Kidney (tissue), 14 donors: Measurements from ENCODE around the gene ANKRD60. TPM values are rescaled to one million over a fixed set of nuclear protein-coding genes. Genes with fewer than 3 reads are reported as not detected.

Experiments used
- DNase-seq, 5 donors: peaks; one replicate each; pipeline ENCODE4 v3.0.0-alpha.2; 2013 to 2020
- FAIRE-seq: peaks from 2 replicates; lab custom pipeline; 2012; peaks lifted over from hg19 to GRCh38; lab: Jason Lieb, UNC
- H3K27ac ChIP-seq, 2 donors: one replicate each; pipeline ENCODE4 v1.7.0; 2013; ENCODE audit warnings: low read depth in 2 of 2, low read length in 2 of 2, inconsistent platforms in 1 of 2
- H3K27me3 ChIP-seq: one replicate; pipeline ENCODE4 v1.7.1; 2013; ENCODE audit warnings: low read length, inconsistent platforms; ENCODE audit not compliant: control insufficient read depth, insufficient read depth
- H3K36me3 ChIP-seq, 3 donors: one replicate each; pipeline versions ENCODE4 v1.7.0 to v1.7.1; 2013; ENCODE audit warnings: low read length in 3 of 3, control low read depth in 1 of 3, inconsistent platforms in 1 of 3; ENCODE audit not compliant: insufficient read depth in 3 of 3, control insufficient read depth in 2 of 3
- H3K4me1 ChIP-seq, 3 donors: one replicate each; pipeline versions ENCODE4 v1.7.0 to v1.7.1; 2013; ENCODE audit warnings: low read length in 3 of 3, inconsistent platforms in 1 of 3, low read depth in 1 of 3; ENCODE audit not compliant: control insufficient read depth in 2 of 3, insufficient read depth in 2 of 3
- H3K4me3 ChIP-seq, 3 donors: one replicate each; pipeline versions ENCODE4 v1.7.0 to v1.8.1; 2013; ENCODE audit warnings: low read length in 3 of 3, control low read depth in 1 of 3, inconsistent platforms in 1 of 3
- H3K9ac ChIP-seq, 3 donors: one replicate each; pipeline versions ENCODE4 v1.7.0 to v1.7.1; 2013; ENCODE audit warnings: low read length in 3 of 3, control low read depth in 1 of 3, inconsistent platforms in 1 of 3
- H3K9me3 ChIP-seq, 3 donors: one replicate each; pipeline versions ENCODE4 v1.7.0 to v1.7.1; 2013; ENCODE audit warnings: low read length in 3 of 3, control low read depth in 1 of 3, inconsistent platforms in 1 of 3; ENCODE audit not compliant: control insufficient read depth in 2 of 3, insufficient read depth in 1 of 3
- CTCF ChIP-seq: IDR thresholded peaks from 3 replicates; pipeline ENCODE4 v1.5.1; 2012; ENCODE audit warnings: mild to moderate bottlenecking, moderate library complexity, borderline replicate concordance; ENCODE audit not compliant: insufficient read depth; ENCODE audit errors: extremely low read depth
- intact Hi-C: fragments of 100-400 bp; cut with DNase I; formaldehyde crosslinking; loops from one replicate; pipeline ENCODE4 v1.11.1; 2022
- polyA plus RNA-seq: library from polyadenylated mRNA; stranded (reverse); fragments of 350-450 nt; fragmentation: Illumina TruSeq; extraction: RNeasy Lipid Tissue Mini Kit (QIAGEN cat#74804); gene quantifications from one replicate; pipeline ENCODE4 v1.2.3, GENCODE V29; 2014; ENCODE audit warnings: low read depth, low replicate concordance; ENCODE audit not compliant: insufficient read depth
- total RNA-seq: library from RNA; stranded (reverse); fragmentation: NEBNext Ultra II Directional; extraction: Animal tissue kit (Norgen Biotek cat#: 25700); gene quantifications from one replicate; pipeline ENCODE4 v1.2.1, GENCODE V29; 2021
- donor health status: control.
- donor health status: control.
- donor health status: control.
- donor health status: control.
- donor health status: control.
- donor health status: DM: yes; HTN: yes; CAD: no.
- donor health status: Normal renal cell carcinoma (clear cell type).

Gene ANKRD60
- total and polyA plus RNA-seq, 2 donors from 2014 or later, result not detected

- DNase-seq, result no peak
- no peaks in the 10 kb centered on the region for H3K9me3 ChIP-seq
- H3K27ac ChIP-seq, result no peak overlapping the region
- H3K4me1 ChIP-seq, result peaks cover 0 to 2% (median 0%) of the 10 kb centered on the region in 3 donors
- H3K27me3 ChIP-seq, result no peaks in the 10 kb centered on the region
- no peak overlapping the region for H3K4me3 ChIP-seq
- H3K9ac ChIP-seq, result no peak overlapping the region
- H3K36me3 ChIP-seq, result peaks cover 0 to 40% (median 6%) of the 10 kb centered on the region in 3 donors
- no peak for TF ChIP-seq CTCF
- intact Hi-C loops, result no loop called here
- FAIRE-seq, result no peak
Observed at GRCh38 chr20:58268421-58268821, 40.0 kb upstream of the ANKRD60 start.

GRCh38 chr20:58267389-58268215 is 39.1 kb upstream of the ANKRD60 start:
- Histone ChIP-seq H3K9ac (no peak overlapping the region), H3K27ac (no peak overlapping the region), H3K9me3 (no peaks in the 10 kb centered on the region), H3K4me3 (no peak overlapping the region), H3K27me3 (no peaks in the 10 kb centered on the region), H3K36me3 (peaks cover 0 to 40% (median 6%) of the 10 kb centered on the region in 3 donors), H3K4me1 (peaks cover 0 to 2% (median 0%) of the 10 kb centered on the region in 3 donors)
- no peak for DNase-seq
- intact Hi-C loops, result no loop called here
- TF ChIP-seq CTCF, result no peak
- FAIRE-seq, result no peak

- Histone ChIP-seq H3K9ac (no peak overlapping the region), H3K27ac (no peak overlapping the region), H3K27me3 (no peaks in the 10 kb centered on the region), H3K36me3 (peaks cover 0 to 36% (median 8%) of the 10 kb centered on the region in 3 donors), H3K4me1 (peaks cover 0 to 2% (median 0%) of the 10 kb centered on the region in 3 donors), H3K9me3 (no peaks in the 10 kb centered on the region), H3K4me3 (no peak overlapping the region)
- DNase-seq (no peak), FAIRE-seq (no peak)
- TF ChIP-seq CTCF, result no peak
- intact Hi-C loops, result no loop called here
Observed at GRCh38 chr20:58264271-58264670, 35.8 kb upstream of the ANKRD60 start.
